Effector memory CD4-positive, alpha-beta T cell (primary cell): Measurements from ENCODE around the gene PAGE2B.
"Not testable (repeated sequence)": the region's sequence is repeated elsewhere in the genome, so short reads cannot be mapped to it uniquely, and the experiment has no call there.

ENCODE experiments used
- DNase-seq, 3 donors: peaks; one replicate each; pipeline ENCODE4 v3.0.0-alpha.2; 2020
- H3K27ac ChIP-seq: 2 replicates; pipeline ENCODE4 v1.7.0; 2013; ENCODE audit warnings: mild to moderate bottlenecking, low read length, moderate library complexity; ENCODE audit not compliant: insufficient read depth, poor library complexity, severe bottlenecking
- H3K27me3 ChIP-seq: replicated peaks from 2 replicates; pipeline ENCODE4 v1.7.0; 2013; ENCODE audit warnings: mild to moderate bottlenecking, low read length; ENCODE audit not compliant: insufficient read depth, control insufficient read depth, poor library complexity, severe bottlenecking
- H3K36me3 ChIP-seq: 2 replicates; pipeline ENCODE4 v1.7.0; 2013; ENCODE audit warnings: mild to moderate bottlenecking, low read length, moderate library complexity; ENCODE audit not compliant: control insufficient read depth, insufficient read depth
- H3K4me1 ChIP-seq: 2 replicates; pipeline ENCODE4 v1.7.0; 2013; ENCODE audit warnings: low read length, mild to moderate bottlenecking; ENCODE audit not compliant: control insufficient read depth, insufficient read depth, poor library complexity, severe bottlenecking
- H3K4me3 ChIP-seq: 2 replicates; pipeline ENCODE4 v1.7.0; 2013; ENCODE audit warnings: low read length, low read depth, mild to moderate bottlenecking; ENCODE audit not compliant: insufficient read depth, poor library complexity, severe bottlenecking
- H3K9me3 ChIP-seq: 2 replicates; pipeline ENCODE4 v1.7.0; 2013; ENCODE audit warnings: mild to moderate bottlenecking, low read length, moderate library complexity; ENCODE audit not compliant: control insufficient read depth

Gene PAGE2B

GRCh38 chrX:55050599-55050998 is 24.2 kb upstream of the PAGE2B start:
- H3K9me3 ChIP-seq, H3K27me3 ChIP-seq, H3K4me3 ChIP-seq, H3K4me1 ChIP-seq, H3K36me3 ChIP-seq, DNase-seq, H3K27ac ChIP-seq: not testable (repeated sequence)

- no peaks in the 10 kb centered on the region for H3K36me3 ChIP-seq
- no peaks in the 10 kb centered on the region for H3K9me3 ChIP-seq
- DNase-seq: peak; percentile 8 to 18 (median 17)
- H3K27me3 ChIP-seq: no peaks in the 10 kb centered on the region
- H3K27ac ChIP-seq: peak overlapping the region; percentile 21
- H3K4me1 ChIP-seq: peaks cover 5% of the 10 kb centered on the region
- H3K4me3 ChIP-seq: peak overlapping the region; percentile 28
These were observed 17.8 kb upstream of the PAGE2B start for GRCh38 chrX:55056820-55057674.

GRCh38 chrX:55057675-55058249 is 17.1 kb upstream of the PAGE2B start:
- Histone ChIP-seq H3K27me3 (no peaks in the 10 kb centered on the region), H3K4me3 (peak overlapping the region; percentile 28), H3K27ac (peak overlapping the region; percentile 21), H3K9me3 (no peaks in the 10 kb centered on the region), H3K36me3 (no peaks in the 10 kb centered on the region), H3K4me1 (peaks cover 5% of the 10 kb centered on the region)
- DNase-seq: peak in 2 of 3 donors; percentile 1 to 12

- H3K27ac ChIP-seq, H3K36me3 ChIP-seq, H3K4me1 ChIP-seq, DNase-seq, H3K4me3 ChIP-seq, H3K9me3 ChIP-seq, H3K27me3 ChIP-seq: not testable (repeated sequence)
These were observed 7.7 kb upstream of the PAGE2B start for GRCh38 chrX:55067180-55067579.

- Histone ChIP-seq H3K9me3 (no peaks in the 10 kb centered on the region), H3K27me3 (no peaks in the 10 kb centered on the region)
These were observed 2.5 kb upstream of the PAGE2B start for GRCh38 chrX:55072286-55072685.

GRCh38 chrX:55088795-55089489 is 14.1 kb downstream of the PAGE2B start, which contains the start of gene PAGE2:
Gene PAGE2, plus strand, starts transcription at chrX:55089018. Its CDS starts 1,003 bp downstream, at chrX:55090021.
- Histone ChIP-seq H3K9me3 (no peaks in the 10 kb centered on the region), H3K27ac (no peak within 1 kb of the TSS), H3K4me3 (no peak within 1 kb of the TSS), H3K4me1 (no peaks in the 10 kb centered on the region), H3K27me3 (no peaks in the 10 kb centered on the region), H3K36me3 (no peaks in the 10 kb centered on the region)
- DNase-seq: no peak

More at GRCh38 chrX:55072286-55072685, 2.5 kb upstream of the PAGE2B start:
- Histone ChIP-seq H3K27ac (no peak overlapping the region), H3K36me3 (no peaks in the 10 kb centered on the region), H3K4me3 (no peak overlapping the region), H3K4me1 (no peaks in the 10 kb centered on the region)
- no peak for DNase-seq

- no peaks in the 10 kb centered on the region for H3K27me3 ChIP-seq
These were observed 23.9 kb downstream of the PAGE2B start for GRCh38 chrX:55098691-55099090.

GRCh38 chrX:55099162-55099561 is 24.3 kb downstream of the PAGE2B start:
- Histone ChIP-seq H3K9me3 (no peaks in the 10 kb centered on the region), H3K27ac (no peak overlapping the region), H3K4me1 (no peaks in the 10 kb centered on the region), H3K4me3 (no peak overlapping the region), H3K36me3 (no peaks in the 10 kb centered on the region), H3K27me3 (no peaks in the 10 kb centered on the region)
- no peak for DNase-seq

More at GRCh38 chrX:55098691-55099090, 23.9 kb downstream of the PAGE2B start:
- no peak for DNase-seq
- H3K36me3 ChIP-seq: no peaks in the 10 kb centered on the region
- no peaks in the 10 kb centered on the region for H3K9me3 ChIP-seq
- H3K4me1 ChIP-seq: no peaks in the 10 kb centered on the region
- H3K27ac ChIP-seq: no peak overlapping the region
- H3K4me3 ChIP-seq: no peak overlapping the region

GRCh38 chrX:55102754-55103153 is 27.9 kb downstream of the PAGE2B start:
- no peak for DNase-seq
- no peaks in the 10 kb centered on the region for H3K27me3 ChIP-seq
- H3K4me3 ChIP-seq: no peak overlapping the region
- no peaks in the 10 kb centered on the region for H3K4me1 ChIP-seq
- no peaks in the 10 kb centered on the region for H3K36me3 ChIP-seq
- no peak overlapping the region for H3K27ac ChIP-seq
- no peaks in the 10 kb centered on the region for H3K9me3 ChIP-seq

GRCh38 chrX:55107262-55107661 is 32.4 kb downstream of the PAGE2B start:
- Histone ChIP-seq H3K36me3 (no peaks in the 10 kb centered on the region), H3K9me3 (no peaks in the 10 kb centered on the region), H3K27ac (no peak overlapping the region)

More at GRCh38 chrX:55107262-55107661, 32.4 kb downstream of the PAGE2B start:
- no peak for DNase-seq
- Histone ChIP-seq H3K27me3 (no peaks in the 10 kb centered on the region), H3K4me1 (no peaks in the 10 kb centered on the region), H3K4me3 (no peak overlapping the region)
